Esophagus squamous epithelium (tissue), 5 donors: Measurements from ENCODE around the gene PKP3. TPM values are rescaled to one million over a fixed set of nuclear protein-coding genes. Genes with fewer than 3 reads are reported as not detected.

ENCODE experiments used
- DNase-seq: peaks from one replicate; lab custom pipeline; 2025; lab: John Stamatoyannopoulos, UW
- H3K27ac ChIP-seq, 4 donors: fragments of 200-600 bp; sonication (generic); one replicate each; pipeline ENCODE4 v1.5.1; 2016 to 2019; ENCODE audit warnings: mild to moderate bottlenecking in 1 of 4
- H3K27me3 ChIP-seq, 4 donors: fragments of 200-600 bp; sonication (generic); 1 replicate in 3 of 4; 2 replicates in 1 of 4; pipeline versions ENCODE4 v1.5.1 to v1.6.0; 2017 to 2021; ENCODE audit warnings: antibody characterized with exemption in 1 of 4
- H3K36me3 ChIP-seq, 3 donors: fragments of 200-600 bp; sonication (generic); one replicate each; pipeline ENCODE4 v1.5.1; 2016 to 2019
- H3K4me1 ChIP-seq, 3 donors: fragments of 200-600 bp; sonication (generic); one replicate each; pipeline ENCODE4 v1.5.1; 2017 to 2019
- H3K4me3 ChIP-seq, 4 donors: fragments of 200-600 bp; sonication (generic); 1 replicate in 3 of 4; 2 replicates in 1 of 4; pipeline ENCODE4 v1.5.1; 2016 to 2019; ENCODE audit warnings: mild to moderate bottlenecking in 2 of 4, moderate library complexity in 1 of 4
- H3K9me3 ChIP-seq, 3 donors: fragments of 200-600 bp; sonication (generic); one replicate each; pipeline ENCODE4 v1.5.1; 2016 to 2019
- POLR2A ChIP-seq, 4 donors: fragments of 450-650 bp; IDR thresholded peaks; one replicate each; pipeline ENCODE4 v1.6.1; 2017; ENCODE audit warnings: antibody characterized with exemption in 4 of 4, mild to moderate bottlenecking in 4 of 4, moderate library complexity in 3 of 4
- WGBS, 2 donors: methylation state at CpG; one replicate each; pipeline ENCODE4 v1.1.5; 2018; 5-methylcytosine and 5-hydroxymethylcytosine counted together
- intact Hi-C: fragments of 100-400 bp; cut with DNase I; formaldehyde crosslinking; loops from one replicate; pipeline ENCODE4 v1.15.0; 2022
- total RNA-seq, 4 donors: library from RNA; depleted of rRNA; stranded (reverse); fragments of >200 nt; gene quantifications; one replicate each; pipeline ENCODE4 v1.1.0, GENCODE V29; 2016
- TF ChIP-seq, protein P1 (sequence below), 6 experiments: fragments of 450-650 bp in 4 of 6; fragments of 200-600 bp in 2 of 6; sonication (generic) in 2 of 6; IDR thresholded peaks; one replicate each; pipeline ENCODE4 v1.5.1; 2016 to 2019; ENCODE audit warnings: antibody characterized with exemption in 6 of 6, mild to moderate bottlenecking in 4 of 6, moderate library complexity in 4 of 6
- donor health status: DM: yes; HTN: yes; CAD: no.

The PKP3 gene
- total RNA-seq, 4 donors from 2014 or later: 314 to 1,016 (median 520) TPM

DNA sequence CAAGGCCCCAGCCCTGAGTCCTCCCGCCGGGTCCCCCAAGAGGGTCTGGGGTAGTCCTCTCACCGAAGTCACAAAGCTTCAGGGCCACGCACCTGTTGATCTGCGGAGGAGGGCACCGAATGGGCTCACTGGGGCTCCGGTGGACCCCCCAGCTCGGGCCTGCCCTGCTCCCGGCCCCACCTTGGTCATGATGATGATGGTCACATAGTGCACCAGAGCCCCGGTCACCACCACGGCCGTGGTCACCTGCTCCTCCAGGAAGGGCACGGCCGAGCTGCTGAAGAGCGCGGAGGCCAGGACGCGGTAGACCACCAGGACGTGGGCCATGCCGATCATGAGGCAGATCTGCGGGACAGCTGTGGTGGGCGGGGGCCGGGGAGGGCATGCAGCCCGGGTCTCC lies 34.3 kb downstream of the PKP3 start:
- intact Hi-C loops: no loop called here

DNA sequence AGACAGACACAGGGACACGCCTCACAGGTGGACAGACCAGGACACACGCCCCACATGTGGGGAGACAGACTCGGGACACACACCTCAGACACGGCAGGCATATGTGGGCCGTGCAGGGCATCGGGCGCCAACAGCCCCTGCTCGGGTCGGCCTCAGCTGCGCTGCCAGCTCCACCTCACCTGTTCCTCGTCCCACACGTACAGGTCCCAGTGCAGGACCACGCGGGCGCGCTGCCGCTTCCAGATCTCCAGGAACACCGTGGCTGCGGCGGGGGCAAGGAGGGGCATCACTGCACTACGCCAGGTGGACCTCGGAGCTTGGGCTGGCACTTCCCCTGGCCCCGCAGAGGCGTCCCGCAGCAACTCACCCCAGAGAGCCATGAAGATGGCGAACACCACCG lies 35.4 kb downstream of the PKP3 start:
- intact Hi-C loops: no loop called here
- DNase-seq: no peak
- Histone ChIP-seq H3K27ac (no peak overlapping the region), H3K36me3 (peaks cover 0 to 25% (median 0%) of the 10 kb centered on the region in 3 donors), H3K4me3 (no peak overlapping the region), H3K9me3 (no peaks in the 10 kb centered on the region), H3K4me1 (no peaks in the 10 kb centered on the region), H3K27me3 (no peaks in the 10 kb centered on the region)
- 72 to 89% methylated on average over 4 to 22 of the region's 27 CpGs for WGBS, 2 donors
- TF ChIP-seq, protein P1, sequence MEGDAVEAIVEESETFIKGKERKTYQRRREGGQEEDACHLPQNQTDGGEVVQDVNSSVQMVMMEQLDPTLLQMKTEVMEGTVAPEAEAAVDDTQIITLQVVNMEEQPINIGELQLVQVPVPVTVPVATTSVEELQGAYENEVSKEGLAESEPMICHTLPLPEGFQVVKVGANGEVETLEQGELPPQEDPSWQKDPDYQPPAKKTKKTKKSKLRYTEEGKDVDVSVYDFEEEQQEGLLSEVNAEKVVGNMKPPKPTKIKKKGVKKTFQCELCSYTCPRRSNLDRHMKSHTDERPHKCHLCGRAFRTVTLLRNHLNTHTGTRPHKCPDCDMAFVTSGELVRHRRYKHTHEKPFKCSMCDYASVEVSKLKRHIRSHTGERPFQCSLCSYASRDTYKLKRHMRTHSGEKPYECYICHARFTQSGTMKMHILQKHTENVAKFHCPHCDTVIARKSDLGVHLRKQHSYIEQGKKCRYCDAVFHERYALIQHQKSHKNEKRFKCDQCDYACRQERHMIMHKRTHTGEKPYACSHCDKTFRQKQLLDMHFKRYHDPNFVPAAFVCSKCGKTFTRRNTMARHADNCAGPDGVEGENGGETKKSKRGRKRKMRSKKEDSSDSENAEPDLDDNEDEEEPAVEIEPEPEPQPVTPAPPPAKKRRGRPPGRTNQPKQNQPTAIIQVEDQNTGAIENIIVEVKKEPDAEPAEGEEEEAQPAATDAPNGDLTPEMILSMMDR (IDR thresholded peaks at IDR 0.05): no peak
- no peak for TF ChIP-seq POLR2A (IDR thresholded peaks at IDR 0.05)

More for the DNA sequence above, 34.3 kb downstream of the PKP3 start:
- Histone ChIP-seq H3K4me3 (no peak overlapping the region), H3K27ac (no peak overlapping the region), H3K4me1 (no peaks in the 10 kb centered on the region), H3K27me3 (peaks cover 0 to 8% (median 0%) of the 10 kb centered on the region in 4 donors), H3K36me3 (peaks cover 0 to 17% (median 0%) of the 10 kb centered on the region in 3 donors), H3K9me3 (no peaks in the 10 kb centered on the region)
- WGBS, 2 donors: 90 to 98% methylated on average over 8 to 11 of the region's 24 CpGs
- TF ChIP-seq, protein P1 (IDR thresholded peaks at IDR 0.05): no peak
- no peak for TF ChIP-seq POLR2A (IDR thresholded peaks at IDR 0.05)
- no peak for DNase-seq

DNA sequence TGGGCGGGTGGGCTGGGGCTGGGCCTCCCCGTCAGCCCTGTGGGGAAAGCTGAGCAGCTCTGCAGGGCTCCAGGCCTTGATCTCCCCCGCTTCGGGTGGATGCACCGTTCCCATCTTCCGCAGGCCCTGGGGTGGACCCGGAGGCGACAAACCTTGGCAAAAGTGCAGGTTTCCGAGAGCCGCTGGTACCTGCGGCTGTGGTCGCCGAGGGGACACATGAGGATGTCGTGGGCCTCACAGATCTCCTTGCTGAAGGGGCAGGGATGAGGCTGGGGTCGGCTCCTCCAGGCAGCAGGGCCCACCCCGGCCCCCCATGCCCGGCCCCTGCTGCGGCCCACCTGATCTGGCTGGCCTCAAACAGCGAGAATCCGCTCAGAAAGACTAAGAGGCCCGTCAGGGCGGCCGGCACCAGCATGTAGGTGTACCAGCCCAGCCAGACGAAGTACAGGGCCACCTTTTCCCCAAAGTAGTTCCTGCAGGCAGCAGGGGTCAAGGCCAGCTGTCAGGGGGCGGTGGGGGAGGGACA lies 36.0 kb downstream of the PKP3 start:
- no peaks in the 10 kb centered on the region for H3K9me3 ChIP-seq
- peaks cover 0 to 25% (median 0%) of the 10 kb centered on the region in 3 donors for H3K36me3 ChIP-seq
- TF ChIP-seq, protein P1 (IDR thresholded peaks at IDR 0.05): no peak
- TF ChIP-seq POLR2A (IDR thresholded peaks at IDR 0.05): no peak
- no peak overlapping the region for H3K4me3 ChIP-seq
- intact Hi-C loops: no loop called here
- no peaks in the 10 kb centered on the region for H3K4me1 ChIP-seq
- H3K27me3 ChIP-seq: no peaks in the 10 kb centered on the region
- H3K27ac ChIP-seq: no peak overlapping the region
- 36 to 69% methylated on average over 3 of the region's 25 CpGs for WGBS, 2 donors
- no peak for DNase-seq

DNA sequence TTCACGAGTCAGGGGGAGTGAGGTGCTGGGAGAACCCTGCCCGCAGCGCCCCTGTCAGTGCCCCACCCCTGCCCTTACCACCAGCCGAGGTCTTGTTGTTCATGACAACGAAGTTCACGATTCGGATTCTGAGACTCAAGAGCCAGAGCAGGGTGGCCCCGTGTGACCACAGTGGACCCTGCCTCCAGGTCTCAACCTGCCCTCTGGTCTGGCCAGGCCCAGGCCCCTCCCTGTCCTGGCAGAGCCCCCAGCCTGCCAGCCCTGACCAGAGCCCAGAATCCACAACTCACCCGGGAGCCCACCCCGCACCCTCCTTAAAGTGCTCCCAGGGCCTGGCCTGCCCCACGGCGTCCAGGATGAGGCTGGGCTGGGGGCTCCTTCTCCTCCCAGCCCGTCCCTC lies 37.9 kb downstream of the PKP3 start:
- intact Hi-C loops: no loop called here
- Histone ChIP-seq H3K27ac (no peak overlapping the region), H3K36me3 (peaks cover 0 to 25% (median 0%) of the 10 kb centered on the region in 3 donors), H3K27me3 (no peaks in the 10 kb centered on the region), H3K4me1 (no peaks in the 10 kb centered on the region), H3K9me3 (no peaks in the 10 kb centered on the region), H3K4me3 (no peak overlapping the region)
- WGBS, 2 donors: 82 to 90% methylated on average over 2 to 5 of the region's 13 CpGs
- no peak for TF ChIP-seq POLR2A (IDR thresholded peaks at IDR 0.05)
- TF ChIP-seq, protein P1 (IDR thresholded peaks at IDR 0.05): no peak
- DNase-seq: no peak

DNA sequence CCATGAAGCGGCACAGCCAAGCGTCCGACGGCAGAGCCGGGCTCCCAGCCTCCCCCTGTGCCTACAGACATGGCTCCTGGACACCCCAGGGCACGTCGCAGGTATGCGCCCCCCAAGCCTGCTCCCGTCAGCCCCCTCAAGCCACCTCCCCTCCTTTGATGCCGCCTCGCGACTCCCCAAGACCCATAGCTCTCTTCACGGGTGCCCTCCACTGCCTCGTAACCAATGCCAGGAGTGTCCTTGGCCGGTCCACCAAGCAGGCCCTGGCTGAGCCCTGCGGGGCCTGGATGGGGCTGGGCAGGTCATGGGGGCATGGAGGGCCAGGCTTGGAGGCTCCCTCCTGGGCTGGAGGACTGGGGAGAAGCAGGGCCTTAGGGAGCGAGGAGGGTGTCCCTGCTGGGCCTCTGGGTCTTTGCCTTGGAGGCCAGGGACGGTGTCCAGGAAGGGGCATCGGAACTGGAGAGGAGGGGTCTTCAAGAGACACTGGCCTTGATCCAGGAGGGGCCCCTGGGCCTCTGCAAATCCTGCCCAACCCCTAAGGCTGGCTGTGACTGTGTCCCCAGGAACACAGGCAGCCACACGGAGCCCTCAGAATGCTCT lies 38.6 kb downstream of the PKP3 start:
- no peak for TF ChIP-seq POLR2A (IDR thresholded peaks at IDR 0.05)
- TF ChIP-seq, protein P1 (IDR thresholded peaks at IDR 0.05): no peak

More for the DNA sequence above, 38.6 kb downstream of the PKP3 start:
- Histone ChIP-seq H3K36me3 (peaks cover 0 to 25% (median 0%) of the 10 kb centered on the region in 3 donors), H3K27ac (no peak overlapping the region), H3K4me3 (no peak overlapping the region), H3K27me3 (peaks cover 0 to 6% (median 0%) of the 10 kb centered on the region in 4 donors), H3K4me1 (no peaks in the 10 kb centered on the region), H3K9me3 (no peaks in the 10 kb centered on the region)
- intact Hi-C loops: no loop called here
- WGBS, 2 donors: 71 to 90% methylated on average over 2 to 6 of the region's 20 CpGs
- DNase-seq: no peak
